Upper lobe of left lung (tissue), 4 donors: ENCODE results near the gene CRPPA.

Source experiments
- CTCF ChIP-seq, 6 experiments: fragments of 450-650 bp in 4 of 6; fragments of 200-600 bp in 2 of 6; sonication (generic) in 2 of 6; IDR thresholded peaks; one replicate each; pipeline ENCODE4 v1.5.1; 2016 to 2019; ENCODE audit warnings: antibody characterized with exemption in 6 of 6
- POLR2A ChIP-seq, 4 donors: fragments of 450-650 bp; IDR thresholded peaks; one replicate each; pipeline ENCODE4 v1.5.1; 2016 to 2017; ENCODE audit warnings: antibody characterized with exemption in 4 of 4, mild to moderate bottlenecking in 2 of 4

- TF ChIP-seq POLR2A (IDR thresholded peaks at IDR 0.05) (no peak), CTCF (IDR thresholded peaks at IDR 0.05) (no peak)
These were observed 8.8 kb downstream of the CRPPA start for GRCh38 chr7:16412274-16413254.
